ENCODE results near the gene BCL6. TPM values are rescaled to one million over a fixed set of nuclear protein-coding genes. Genes with fewer than 3 reads are reported as not detected.
A peak's percentile ranks its signal among the peaks of the same experiment; 100 is the strongest.

BCL6 gene
- total RNA-seq, result 10 to 100 TPM; 76.6 to 79.6 TPM
- 12.6 TPM for polyA plus RNA-seq (2013, experiment 1 of 2)
- 25.5 TPM for polyA plus RNA-seq (2013, experiment 2 of 2)
- 14.2 to 147 (median 42.2) reads per million in 172 experiments for total RNA-seq

GRCh38 chr3:187745201-187746058 is at the start of gene BCL6:
BCL6 (minus strand) TSS chr3:187745468; CDS start chr3:187733693, 11,775 bp downstream.
- Histone ChIP-seq H3K27ac (ENCODE audit: low read depth in 1 of 2, low read length in 2 of 2) (peak within 1 kb of the TSS; percentile 95 to 99), H3K36me3 (ENCODE audit: insufficient read depth, low read length) (no peaks in the 10 kb centered on the region), H3K4me1 (ENCODE audit: insufficient read depth, low read length) (peaks cover 49% of the 10 kb centered on the region), H3K27me3 (ENCODE audit: control insufficient read depth in 1 of 2, insufficient read depth in 2 of 2, low read length in 2 of 2) (no peaks in the 10 kb centered on the region), H3K9me3 (ENCODE audit: control insufficient read depth in 1 of 2, insufficient read depth in 1 of 2, low read length in 2 of 2) (no peaks in the 10 kb centered on the region), H3K4me3 (ENCODE audit: low read length) (peak within 1 kb of the TSS; percentile 96)
- peaks cover 85% of the 10 kb centered on the region for H3K4me1 Mint-ChIP-seq (ENCODE audit: low read depth)
- no peaks in the 10 kb centered on the region for H3K9me3 Mint-ChIP-seq
- H3K27me3 Mint-ChIP-seq, result no peaks in the 10 kb centered on the region
- ATAC-seq (ENCODE audit: poor library complexity) (peak; percentile 64), DNase-seq (peak; percentile 66 to 96 (median 82))
- no peak for TF ChIP-seq CTCF (IDR thresholded peaks at IDR 0.05)
- H3K36me3 Mint-ChIP-seq (ENCODE audit: low read depth), result peaks cover 31% of the 10 kb centered on the region
- intact Hi-C loops (cut with DNase I, micrococcal nuclease), result loop anchor here (2.0 to 10.0 kb wide), 5 partner anchors 172 to 759 kb away; partner anchors contain the start of gene LPP (in 1 of the 2)
- peak within 1 kb of the TSS; percentile 100 for H3K4me3 Mint-ChIP-seq
- POLR2A ChIA-PET, result interaction anchor here (0.6 to 3.2 kb wide), 45 partner anchors 9 to 1913 kb away, joined by 3 to 28 read pairs (median 4); partner anchors contain the start of genes DNAJB11, EIF4A2, LPP and RPL39L
- H3K27ac Mint-ChIP-seq, result peak within 1 kb of the TSS; percentile 99
- CTCF ChIA-PET, result interaction anchor here (0.8 to 1.3 kb wide), 4 partner anchors 230 to 1296 kb away, joined by 3 to 5 read pairs (median 4); no protein-coding TSS in a partner anchor

GRCh38 chr3:187794731-187795130 is 49.5 kb upstream of the BCL6 start:
- intact Hi-C loops (cut with DNase I, micrococcal nuclease), result no loop called here
- Mint-ChIP-seq H3K4me3 (no peak overlapping the region), H3K27me3 (no peaks in the 10 kb centered on the region), H3K36me3 (ENCODE audit: low read depth) (no peaks in the 10 kb centered on the region), H3K4me1 (ENCODE audit: low read depth) (peaks cover 32% of the 10 kb centered on the region), H3K9me3 (no peaks in the 10 kb centered on the region), H3K27ac (no peak overlapping the region)
- no peak for TF ChIP-seq CTCF (IDR thresholded peaks at IDR 0.05)
- DNase-seq, result no peak
- ChIA-PET CTCF (no interaction called here), POLR2A (no interaction called here)
- Histone ChIP-seq H3K36me3 (ENCODE audit: insufficient read depth, low read length) (no peaks in the 10 kb centered on the region), H3K9me3 (ENCODE audit: control insufficient read depth in 1 of 2, insufficient read depth in 1 of 2, low read length in 2 of 2) (no peaks in the 10 kb centered on the region), H3K27me3 (ENCODE audit: control insufficient read depth in 1 of 2, insufficient read depth in 2 of 2, low read length in 2 of 2) (no peaks in the 10 kb centered on the region), H3K27ac (ENCODE audit: low read depth in 1 of 2, low read length in 2 of 2) (no peak overlapping the region), H3K4me1 (ENCODE audit: insufficient read depth, low read length) (peaks cover 20% of the 10 kb centered on the region), H3K4me3 (ENCODE audit: low read length) (no peak overlapping the region)
- no peak for ATAC-seq (ENCODE audit: poor library complexity)

GRCh38 chr3:187793618-187794017 is 48.4 kb upstream of the BCL6 start:
- Mint-ChIP-seq H3K4me1 (ENCODE audit: low read depth) (peaks cover 21% of the 10 kb centered on the region), H3K9me3 (no peaks in the 10 kb centered on the region), H3K4me3 (no peak overlapping the region), H3K27ac (no peak overlapping the region), H3K27me3 (no peaks in the 10 kb centered on the region), H3K36me3 (ENCODE audit: low read depth) (no peaks in the 10 kb centered on the region)
- POLR2A ChIA-PET, result no interaction called here
- no peak for ATAC-seq (ENCODE audit: poor library complexity)
- no peak overlapping the region for H3K4me3 ChIP-seq (ENCODE audit: low read length)
- no peak for TF ChIP-seq CTCF (IDR thresholded peaks at IDR 0.05)
- CTCF ChIA-PET, result no interaction called here
- H3K27me3 ChIP-seq (ENCODE audit: control insufficient read depth in 1 of 2, insufficient read depth in 2 of 2, low read length in 2 of 2), result no peaks in the 10 kb centered on the region
- no peaks in the 10 kb centered on the region for H3K36me3 ChIP-seq (ENCODE audit: insufficient read depth, low read length)
- H3K27ac ChIP-seq (ENCODE audit: low read depth in 1 of 2, low read length in 2 of 2), result no peak overlapping the region
- intact Hi-C loops (cut with DNase I, micrococcal nuclease), result no loop called here
- H3K4me1 ChIP-seq (ENCODE audit: insufficient read depth, low read length), result peaks cover 12% of the 10 kb centered on the region
- DNase-seq, result no peak
- H3K9me3 ChIP-seq (ENCODE audit: control insufficient read depth in 1 of 2, insufficient read depth in 1 of 2, low read length in 2 of 2), result no peaks in the 10 kb centered on the region
